ENCODE data around the gene CASP8AP2.

DNA sequence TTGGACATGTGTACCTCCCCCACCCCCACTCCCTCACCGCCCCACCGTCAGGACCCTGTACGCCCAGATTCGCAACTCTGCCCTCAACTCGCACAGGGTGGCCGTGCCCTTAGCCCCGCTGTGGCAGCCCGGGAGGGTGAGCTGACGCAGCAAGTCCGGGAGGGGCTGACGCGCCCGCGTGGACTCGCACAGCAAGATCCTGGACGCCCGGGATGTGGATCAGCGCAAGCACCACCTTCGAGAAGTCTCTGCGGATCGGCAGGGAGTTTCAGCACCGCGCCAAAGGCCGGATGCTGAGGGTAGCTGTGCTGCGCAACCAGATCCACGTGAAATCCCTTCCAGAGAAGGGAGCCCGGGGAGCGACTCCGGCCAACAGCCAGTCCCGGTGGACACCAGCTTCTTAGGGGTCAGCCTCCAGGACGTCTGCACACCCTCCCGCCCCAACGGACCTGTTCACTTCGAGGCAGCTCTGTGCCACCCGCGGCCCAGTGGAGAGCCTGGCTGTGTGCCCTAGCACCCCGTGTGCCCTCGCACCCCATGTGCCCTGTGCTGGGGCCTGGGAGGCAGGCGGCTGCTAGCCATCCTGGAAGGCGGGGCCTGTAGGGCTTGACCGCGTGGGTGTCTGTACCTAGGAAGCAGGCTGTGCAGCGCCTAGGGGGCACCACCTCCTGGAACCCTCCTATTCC lies 57.9 kb downstream of the CASP8AP2 start:
- TF ChIP-seq EZH2 (IDR thresholded peaks at IDR 0.05; ENCODE audit: insufficient read depth, poor library complexity, severe bottlenecking), result no peak
- TF ChIP-seq EZH2phosphoT487 (IDR thresholded peaks at IDR 0.05; ENCODE audit: insufficient read depth, low read depth), result no peak

Measured in GM23248 (cell line).